ENCODE results near the gene MYCBPAP.
A peak's percentile ranks its signal among the peaks of the same experiment; 100 is the strongest.

The MYCBPAP gene

GRCh38 chr17:50549256-50549941, 41.2 kb downstream of the MYCBPAP start:
- Histone ChIP-seq H3K4me3 (replicated peaks; ENCODE audit: low read depth, low read length) (no peak overlapping the region), H3K27me3 (replicated peaks; ENCODE audit: control insufficient read depth, insufficient read depth, low read length) (no peaks in the 10 kb centered on the region), H3K36me3 (ENCODE audit: control insufficient read depth, insufficient read depth, low read length) (peaks cover 11% of the 10 kb centered on the region)
- TF ChIP-seq CTCF (IDR thresholded peaks at IDR 0.05; ENCODE audit: insufficient read depth, low read length, poor library complexity, severe bottlenecking) = no peak
- DNase-seq (ENCODE audit: extremely low read depth, insufficient read length) = no peak

DNA sequence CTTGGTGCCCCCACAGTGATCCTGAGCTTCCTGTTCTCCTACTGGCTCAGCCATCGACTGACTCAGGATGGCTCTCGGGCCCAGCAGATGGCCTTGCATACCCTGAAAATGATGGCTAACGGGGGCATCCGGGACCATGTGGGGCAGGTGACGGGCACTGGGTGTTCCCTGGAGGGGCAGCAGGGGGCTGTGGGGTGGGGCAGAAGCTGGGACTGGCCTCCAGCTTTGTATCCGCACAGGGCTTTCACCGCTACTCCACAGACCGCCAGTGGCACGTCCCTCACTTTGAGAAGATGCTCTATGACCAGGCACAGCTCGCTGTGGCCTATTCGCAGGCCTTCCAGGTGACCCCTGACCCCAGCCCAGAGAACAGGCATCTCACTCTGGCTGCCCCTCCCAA, 41.7 kb downstream of the MYCBPAP start:
- TF ChIP-seq CTCF (IDR thresholded peaks at IDR 0.05; ENCODE audit: insufficient read depth, low read length, poor library complexity, severe bottlenecking) = no peak
- Histone ChIP-seq H3K27me3 (replicated peaks; ENCODE audit: control insufficient read depth, insufficient read depth, low read length) (no peaks in the 10 kb centered on the region), H3K36me3 (ENCODE audit: control insufficient read depth, insufficient read depth, low read length) (peaks cover 11% of the 10 kb centered on the region), H3K4me3 (replicated peaks; ENCODE audit: low read depth, low read length) (no peak overlapping the region)
- no peak for DNase-seq (ENCODE audit: extremely low read depth, insufficient read length)

DNA sequence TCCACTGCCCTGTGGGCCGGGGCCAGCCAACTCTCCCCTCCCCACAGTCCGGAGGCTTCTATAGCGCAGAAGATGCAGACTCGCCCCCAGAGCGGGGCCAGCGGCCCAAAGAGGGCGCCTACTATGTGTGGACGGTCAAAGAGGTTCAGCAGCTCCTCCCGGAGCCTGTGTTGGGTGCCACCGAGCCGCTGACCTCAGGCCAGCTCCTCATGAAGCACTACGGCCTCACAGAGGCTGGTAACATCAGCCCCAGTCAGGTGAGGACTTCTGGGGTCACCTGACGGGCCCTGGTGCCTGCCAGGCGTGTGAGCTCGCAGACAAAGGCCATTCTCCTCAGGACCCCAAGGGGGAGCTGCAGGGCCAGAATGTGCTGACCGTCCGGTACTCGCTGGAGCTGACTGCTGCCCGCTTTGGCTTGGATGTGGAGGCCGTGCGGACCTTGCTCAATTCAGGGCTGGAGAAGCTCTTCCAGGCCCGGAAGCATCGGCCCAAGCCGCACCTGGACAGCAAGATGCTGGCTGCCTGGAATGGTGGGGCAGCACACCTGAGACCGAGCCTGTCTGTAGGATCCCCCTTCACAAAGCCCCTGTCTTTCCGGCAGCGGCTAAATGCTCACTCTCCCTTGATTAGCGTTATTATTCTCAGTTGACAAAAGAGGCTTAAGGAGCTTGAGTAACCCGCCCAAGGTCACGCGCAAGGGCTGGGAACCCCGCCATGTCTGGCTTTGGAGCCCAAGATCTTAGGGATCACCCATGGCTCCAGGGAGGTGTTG, 42.6 kb downstream of the MYCBPAP start:
- DNase-seq (ENCODE audit: extremely low read depth, insufficient read length) = no peak
- Histone ChIP-seq H3K4me3 (replicated peaks; ENCODE audit: low read depth, low read length) (no peak overlapping the region), H3K36me3 (ENCODE audit: control insufficient read depth, insufficient read depth, low read length) (peaks cover 11% of the 10 kb centered on the region), H3K27me3 (replicated peaks; ENCODE audit: control insufficient read depth, insufficient read depth, low read length) (no peaks in the 10 kb centered on the region)
- peak; percentile 64 for TF ChIP-seq CTCF (IDR thresholded peaks at IDR 0.05; ENCODE audit: insufficient read depth, low read length, poor library complexity, severe bottlenecking)

GRCh38 chr17:50551433-50551815, 43.2 kb downstream of the MYCBPAP start:
- no peak for DNase-seq (ENCODE audit: extremely low read depth, insufficient read length)
- peaks cover 11% of the 10 kb centered on the region for H3K36me3 ChIP-seq (ENCODE audit: control insufficient read depth, insufficient read depth, low read length)
- no peak overlapping the region for H3K4me3 ChIP-seq (replicated peaks; ENCODE audit: low read depth, low read length)
- no peaks in the 10 kb centered on the region for H3K27me3 ChIP-seq (replicated peaks; ENCODE audit: control insufficient read depth, insufficient read depth, low read length)
- TF ChIP-seq CTCF (IDR thresholded peaks at IDR 0.05; ENCODE audit: insufficient read depth, low read length, poor library complexity, severe bottlenecking) = no peak

GRCh38 chr17:50551884-50552283, 43.6 kb downstream of the MYCBPAP start:
- DNase-seq (ENCODE audit: extremely low read depth, insufficient read length) = no peak
- Histone ChIP-seq H3K36me3 (ENCODE audit: control insufficient read depth, insufficient read depth, low read length) (peaks cover 11% of the 10 kb centered on the region), H3K4me3 (replicated peaks; ENCODE audit: low read depth, low read length) (no peak overlapping the region), H3K27me3 (replicated peaks; ENCODE audit: control insufficient read depth, insufficient read depth, low read length) (no peaks in the 10 kb centered on the region)
- no peak for TF ChIP-seq CTCF (IDR thresholded peaks at IDR 0.05; ENCODE audit: insufficient read depth, low read length, poor library complexity, severe bottlenecking)

Data from GM06990 (cell line).